OCI-LY7 (cell line): ENCODE measurements around the gene RASEF.
"Not testable (repeated sequence)": the region's sequence is repeated elsewhere in the genome, so short reads cannot be mapped to it uniquely, and the experiment has no call there.

ENCODE experiments used
- EZH2phosphoT487 ChIP-seq: fragments of 200-600 bp; sonication (generic); IDR thresholded peaks from 2 replicates; pipeline ENCODE4 v1.6.1; 2018; ENCODE audit warnings: low read depth, borderline replicate concordance, mild to moderate bottlenecking, mixed run types, antibody characterized with exemption, low read length, moderate library complexity, mixed read lengths
- TF ChIP-seq, protein P1 (sequence below): fragments of 200-600 bp; sonication (generic); conservative IDR thresholded peaks from 2 replicates; pipeline ENCODE4 v1.5.1; 2014; ENCODE audit warnings: mild to moderate bottlenecking, antibody characterized with exemption, low read length, moderate library complexity, mixed read lengths

DNA sequence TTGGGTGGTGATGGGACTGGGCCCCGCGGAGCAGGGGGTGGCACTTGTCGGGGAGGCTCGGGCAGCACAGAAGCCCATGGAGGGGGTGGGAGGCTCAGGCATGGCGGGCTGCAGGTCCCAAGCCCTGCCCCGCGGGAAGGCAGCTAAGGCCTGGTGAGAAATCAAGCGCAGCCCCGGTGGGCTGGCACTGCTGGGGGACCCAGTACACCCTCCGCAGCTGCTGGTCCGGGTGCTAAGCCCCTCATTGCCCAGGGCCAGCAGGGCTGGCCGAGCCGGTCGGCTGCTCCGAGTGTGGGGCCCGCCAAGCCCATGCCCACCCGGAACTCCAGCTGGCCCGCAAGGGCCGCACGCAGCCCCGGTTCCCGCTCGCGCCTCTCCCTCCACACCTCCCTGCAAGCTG is 30.4 kb upstream of the RASEF start:
- TF ChIP-seq, protein P1, sequence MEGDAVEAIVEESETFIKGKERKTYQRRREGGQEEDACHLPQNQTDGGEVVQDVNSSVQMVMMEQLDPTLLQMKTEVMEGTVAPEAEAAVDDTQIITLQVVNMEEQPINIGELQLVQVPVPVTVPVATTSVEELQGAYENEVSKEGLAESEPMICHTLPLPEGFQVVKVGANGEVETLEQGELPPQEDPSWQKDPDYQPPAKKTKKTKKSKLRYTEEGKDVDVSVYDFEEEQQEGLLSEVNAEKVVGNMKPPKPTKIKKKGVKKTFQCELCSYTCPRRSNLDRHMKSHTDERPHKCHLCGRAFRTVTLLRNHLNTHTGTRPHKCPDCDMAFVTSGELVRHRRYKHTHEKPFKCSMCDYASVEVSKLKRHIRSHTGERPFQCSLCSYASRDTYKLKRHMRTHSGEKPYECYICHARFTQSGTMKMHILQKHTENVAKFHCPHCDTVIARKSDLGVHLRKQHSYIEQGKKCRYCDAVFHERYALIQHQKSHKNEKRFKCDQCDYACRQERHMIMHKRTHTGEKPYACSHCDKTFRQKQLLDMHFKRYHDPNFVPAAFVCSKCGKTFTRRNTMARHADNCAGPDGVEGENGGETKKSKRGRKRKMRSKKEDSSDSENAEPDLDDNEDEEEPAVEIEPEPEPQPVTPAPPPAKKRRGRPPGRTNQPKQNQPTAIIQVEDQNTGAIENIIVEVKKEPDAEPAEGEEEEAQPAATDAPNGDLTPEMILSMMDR, result not testable (repeated sequence)
- TF ChIP-seq EZH2phosphoT487, result not testable (repeated sequence)
